ENCODE data around the gene CABP2.

DNA sequence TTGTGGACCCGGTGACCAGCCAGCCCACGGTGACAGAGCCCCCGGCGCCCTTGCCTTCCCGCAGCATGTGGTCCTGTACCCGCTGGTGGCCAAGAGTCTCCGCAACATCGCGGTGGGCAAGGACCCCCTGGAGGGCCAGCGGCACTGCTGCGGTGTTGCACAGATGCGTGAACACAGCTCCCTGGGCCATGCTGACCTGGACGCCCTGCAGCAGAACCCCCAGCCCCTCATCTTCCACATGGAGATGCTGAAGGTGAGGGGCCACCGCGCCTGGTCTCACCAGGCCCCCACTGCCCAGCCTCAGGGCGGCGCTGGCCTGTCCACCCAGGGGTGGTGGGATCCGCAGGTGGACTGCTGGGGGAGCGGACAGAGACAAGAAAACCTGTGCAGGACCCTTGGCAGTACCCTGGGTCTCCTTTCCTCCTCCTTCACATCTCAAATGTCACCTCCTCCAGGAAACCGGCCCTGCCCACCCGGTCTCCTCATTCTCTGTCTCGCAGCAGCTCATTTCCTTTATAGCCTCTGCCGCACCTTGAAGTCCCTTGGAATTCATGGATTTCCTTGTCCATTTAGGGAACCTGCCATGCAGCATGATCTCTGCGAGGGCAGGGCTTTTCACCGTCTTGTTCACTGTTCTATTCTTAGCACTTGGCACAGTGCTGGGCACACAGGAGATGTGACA lies 33.9 kb downstream of the CABP2 start:
- TF ChIP-seq CTCF (IDR thresholded peaks at IDR 0.05; ENCODE audit: low read length) (no peak), EZH2 (IDR thresholded peaks at IDR 0.05; ENCODE audit: borderline replicate concordance, low read length) (no peak)
